NCI-H82 (cell line): Measurements from ENCODE around the gene POU2F3.

Experiments
- DNase-seq: peaks from one replicate; lab custom pipeline; 2025; lab: John Stamatoyannopoulos, UW

The POU2F3 gene

DNA sequence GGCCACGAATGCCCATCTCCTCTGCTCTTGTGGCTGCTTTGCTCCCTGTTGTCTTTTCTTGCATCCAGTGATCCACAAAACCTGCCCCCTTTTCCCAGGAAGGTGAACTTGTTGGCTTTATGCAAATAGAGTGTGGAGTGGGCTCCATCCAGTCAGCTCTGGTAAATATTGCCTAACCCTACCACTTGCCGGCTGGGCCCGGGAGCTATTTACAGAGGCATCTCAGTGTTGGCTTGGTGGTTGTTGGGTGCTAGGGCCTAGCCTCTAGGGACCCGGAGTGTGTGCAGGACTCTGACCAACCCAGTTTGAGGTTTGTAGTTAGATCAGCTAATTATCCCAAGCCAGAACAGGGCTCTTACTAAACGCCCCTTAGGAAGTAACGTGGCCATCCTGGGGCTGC lies 44.3 kb downstream of the POU2F3 start:
- no peak for DNase-seq

DNA sequence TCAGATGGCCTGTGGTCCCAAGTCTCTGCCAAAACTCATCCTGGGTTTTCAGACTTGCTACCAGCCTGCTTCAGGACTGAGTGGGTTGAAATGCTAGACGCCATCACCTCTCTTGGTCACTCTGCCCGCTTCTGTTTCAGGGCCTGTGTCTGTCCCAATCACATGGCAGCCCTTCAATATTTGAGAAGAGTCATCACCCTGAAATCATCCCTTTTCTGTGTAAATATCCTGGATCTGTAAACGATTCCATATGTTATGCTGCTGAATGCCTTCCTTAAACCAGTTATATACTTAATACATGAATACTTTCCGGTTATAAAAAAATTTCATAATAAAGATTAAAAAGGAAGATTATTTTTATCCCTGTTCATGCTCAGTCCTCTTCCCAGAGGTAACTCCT lies 45.3 kb downstream of the POU2F3 start:
- DNase-seq, result no peak

DNA sequence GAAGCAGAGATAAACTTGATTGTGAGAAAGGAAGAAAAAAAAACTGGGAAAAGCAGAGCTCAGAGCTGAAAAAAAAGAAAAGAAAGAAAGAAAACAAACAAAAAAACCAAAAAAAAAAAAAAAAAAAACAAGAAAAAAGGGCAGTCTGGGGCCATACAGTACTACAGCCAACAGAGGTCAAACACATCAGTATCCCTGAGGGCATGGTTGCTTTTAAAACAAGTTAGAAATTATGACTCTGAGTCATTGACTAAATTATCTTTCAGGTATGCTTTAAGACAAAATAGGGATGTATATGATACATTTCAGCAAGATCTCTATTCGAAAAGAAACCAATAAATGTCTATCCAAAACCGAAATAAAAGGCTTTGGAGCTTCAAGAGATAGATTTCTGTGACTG lies 48.1 kb downstream of the POU2F3 start:
- no peak for DNase-seq

DNA sequence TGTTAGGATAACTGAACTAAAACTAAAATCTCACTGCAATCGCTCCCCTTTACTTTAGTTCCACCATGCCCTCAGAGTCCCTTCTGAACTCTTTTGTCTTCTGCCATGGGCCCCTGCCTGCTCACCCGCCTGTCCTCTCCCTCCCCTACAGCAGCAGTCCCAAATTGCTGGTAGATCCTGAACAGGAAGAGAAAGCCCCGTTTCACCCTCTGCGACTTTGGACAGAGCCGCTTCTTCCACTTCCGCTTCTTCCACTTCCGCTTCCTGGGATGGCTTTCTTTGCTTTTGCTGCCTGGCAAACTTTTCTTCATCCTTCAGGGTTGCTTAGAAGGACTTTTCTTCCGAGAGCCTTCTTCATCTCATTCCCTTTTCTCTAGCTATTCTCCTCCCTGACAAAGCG lies 49.5 kb downstream of the POU2F3 start:
- DNase-seq, result no peak

DNA sequence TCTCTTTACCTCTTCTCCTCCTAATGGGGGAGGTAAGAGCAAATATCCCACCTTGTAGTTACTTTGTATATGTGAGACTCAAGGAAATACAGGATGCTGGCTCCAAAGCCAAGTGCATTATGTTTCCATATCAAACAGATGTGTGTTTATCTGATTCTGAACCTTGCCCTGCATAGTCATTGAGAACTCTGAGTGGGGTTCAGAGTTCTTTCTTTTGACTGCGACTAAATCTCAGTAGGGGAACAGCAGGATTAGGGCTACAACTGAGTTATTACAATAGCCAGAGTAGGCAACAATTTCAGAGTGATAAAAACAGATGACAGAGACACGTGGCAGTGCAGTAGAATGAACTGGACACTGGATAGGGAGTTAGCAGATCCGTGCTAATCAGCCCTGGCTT lies 51.0 kb downstream of the POU2F3 start:
- no peak for DNase-seq

DNA sequence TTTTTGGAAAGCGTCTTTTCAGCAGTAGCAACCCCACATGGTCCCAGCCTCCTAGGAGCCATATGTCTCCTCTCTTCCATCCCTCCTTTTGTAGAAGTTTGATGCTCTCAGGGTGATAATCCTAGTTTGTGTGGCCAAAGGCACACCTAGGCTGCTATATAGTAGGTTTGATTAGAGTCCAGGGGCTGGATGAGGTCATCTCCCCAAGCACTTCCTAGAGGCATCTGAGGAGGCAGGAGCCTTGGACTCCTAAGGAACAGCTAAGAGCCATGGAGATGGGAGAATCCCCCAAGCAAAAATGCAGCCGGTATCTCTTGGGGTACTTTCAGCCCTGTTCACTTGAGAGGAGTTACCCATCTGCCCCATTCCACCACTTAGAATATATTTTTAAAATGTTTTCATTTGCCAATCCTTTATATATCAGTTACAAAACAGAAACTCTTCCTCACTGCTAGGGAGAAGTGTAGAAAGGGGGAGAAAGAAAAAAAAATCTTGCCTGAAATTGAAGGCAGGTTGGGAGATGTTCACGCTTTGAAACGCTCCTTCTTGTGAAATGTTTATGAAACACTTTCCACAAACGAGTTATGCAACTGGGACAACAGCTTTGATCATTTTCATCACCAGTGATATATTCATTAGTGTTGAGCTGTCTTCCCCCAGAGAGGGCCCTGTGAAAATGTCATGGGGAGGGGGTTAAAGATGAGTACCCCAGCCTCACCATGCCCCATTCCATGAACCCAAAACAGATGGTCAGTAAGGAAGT lies 53.3 kb downstream of the POU2F3 start:
- DNase-seq, result no peak

DNA sequence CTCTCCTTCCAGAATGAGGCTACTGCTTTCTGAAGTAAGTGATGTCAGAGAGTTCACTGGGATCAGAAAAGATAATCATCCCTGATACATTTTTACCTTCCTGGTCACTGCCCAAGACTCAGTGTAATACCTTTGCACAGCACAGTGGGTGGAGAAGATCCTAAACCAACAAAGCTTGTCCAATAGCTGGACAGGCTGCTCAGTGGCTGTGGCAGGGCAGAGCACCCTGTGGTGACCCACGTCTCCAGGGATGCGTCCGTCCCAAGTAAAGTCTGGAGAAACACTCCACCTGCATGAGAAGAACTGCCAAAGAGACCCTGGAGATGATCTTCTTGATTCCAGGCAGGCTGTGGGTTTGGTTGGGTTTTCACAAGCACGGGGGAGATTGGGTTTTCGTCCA lies 54.2 kb downstream of the POU2F3 start:
- no peak for DNase-seq

DNA sequence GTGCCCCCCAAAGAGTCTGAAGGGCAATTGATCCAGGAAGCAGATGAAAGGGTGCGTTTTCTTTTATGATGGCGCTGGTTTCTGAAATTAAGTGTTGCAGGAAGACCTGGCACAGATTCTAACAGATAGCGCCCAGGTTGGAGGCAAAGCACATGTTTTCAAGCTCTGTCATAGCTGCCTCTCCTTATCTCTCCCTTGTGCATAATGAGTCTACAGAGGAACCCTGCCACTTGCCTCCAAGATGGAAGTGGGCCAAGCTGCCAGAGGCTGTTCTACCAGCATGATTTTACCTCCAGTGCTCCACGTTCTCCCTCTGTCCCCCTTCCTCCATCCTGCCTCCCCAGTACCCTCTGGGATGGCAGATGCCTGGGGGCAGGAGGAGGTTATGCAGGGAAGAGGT lies 55.2 kb downstream of the POU2F3 start:
- no peak for DNase-seq

DNA sequence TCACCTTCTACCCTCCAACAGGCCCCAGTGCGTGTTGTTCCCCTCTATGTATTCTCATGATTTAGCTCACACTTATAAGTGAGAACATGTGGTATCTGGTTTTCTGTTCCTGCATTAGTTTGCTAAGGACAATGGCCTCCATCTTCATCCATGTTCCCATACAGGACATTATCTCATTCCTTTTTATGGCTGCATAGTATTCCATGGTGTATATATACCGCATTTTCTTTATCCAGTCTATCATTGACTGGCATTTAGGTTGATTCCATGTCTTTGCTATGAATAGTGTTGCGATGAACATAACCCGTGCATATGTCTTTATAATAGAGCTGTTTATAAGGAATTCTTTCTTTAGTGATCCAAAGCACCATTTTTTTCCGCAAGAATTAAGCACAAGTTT lies 56.6 kb downstream of the POU2F3 start:
- no peak for DNase-seq

DNA sequence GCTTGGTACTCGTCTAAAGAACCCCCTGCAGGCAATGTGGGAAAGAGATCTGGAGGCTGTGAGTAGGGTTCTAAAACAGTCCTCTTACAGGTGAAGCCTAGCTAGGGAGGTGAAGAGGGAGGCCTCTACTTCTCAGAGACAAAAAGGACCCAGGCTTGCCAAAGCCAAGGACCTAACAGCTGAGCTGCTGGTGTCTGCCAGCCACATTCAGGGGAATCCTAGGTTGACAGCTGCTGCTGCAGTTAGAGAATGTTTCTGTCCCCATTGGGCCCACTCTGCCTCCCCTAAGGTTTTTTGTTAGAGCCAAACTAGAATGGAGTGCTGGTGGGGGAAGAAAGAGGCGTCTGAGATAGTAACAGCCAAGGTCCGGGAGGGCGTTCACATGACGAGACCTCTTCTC lies 58.5 kb downstream of the POU2F3 start:
- no peak for DNase-seq

DNA sequence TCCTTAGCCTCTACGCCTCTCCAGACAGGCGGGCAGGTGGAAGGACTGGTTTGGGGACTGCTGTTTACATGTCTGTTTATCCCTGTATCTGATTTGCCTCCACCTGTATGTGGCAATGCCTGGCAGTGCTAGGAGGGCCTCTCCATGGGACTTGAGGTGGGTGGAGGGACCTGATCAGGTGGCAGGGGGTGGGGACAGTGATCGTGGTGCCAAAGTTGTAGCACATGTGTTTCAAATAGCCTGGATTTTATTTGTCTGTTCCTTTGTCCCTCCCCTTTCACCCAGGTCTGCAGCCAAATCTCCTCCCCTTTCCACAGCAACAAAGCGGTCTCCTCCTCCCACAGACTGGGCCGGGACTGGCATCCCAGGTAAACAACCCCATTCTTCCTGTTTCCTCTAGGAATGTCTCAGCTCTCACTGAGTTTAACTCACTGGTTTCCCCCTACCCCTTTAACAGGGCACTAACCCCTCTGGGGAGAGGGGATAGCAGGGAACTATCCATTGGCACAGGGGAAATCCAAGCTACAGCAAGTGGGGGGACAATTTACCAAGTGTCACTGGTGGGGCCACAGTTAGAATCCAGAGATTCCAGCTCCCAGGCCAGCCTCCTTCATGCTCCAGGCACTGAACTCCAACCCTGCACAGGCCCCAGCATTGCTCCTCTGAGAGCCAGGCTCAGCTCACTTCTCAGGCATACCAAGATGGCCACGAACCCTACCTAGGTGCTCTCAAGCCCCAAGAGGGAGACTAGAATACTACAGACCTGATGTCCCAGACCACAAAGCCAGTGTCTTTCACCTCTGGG lies 62.3 kb downstream of the POU2F3 start:
- no peak for DNase-seq

DNA sequence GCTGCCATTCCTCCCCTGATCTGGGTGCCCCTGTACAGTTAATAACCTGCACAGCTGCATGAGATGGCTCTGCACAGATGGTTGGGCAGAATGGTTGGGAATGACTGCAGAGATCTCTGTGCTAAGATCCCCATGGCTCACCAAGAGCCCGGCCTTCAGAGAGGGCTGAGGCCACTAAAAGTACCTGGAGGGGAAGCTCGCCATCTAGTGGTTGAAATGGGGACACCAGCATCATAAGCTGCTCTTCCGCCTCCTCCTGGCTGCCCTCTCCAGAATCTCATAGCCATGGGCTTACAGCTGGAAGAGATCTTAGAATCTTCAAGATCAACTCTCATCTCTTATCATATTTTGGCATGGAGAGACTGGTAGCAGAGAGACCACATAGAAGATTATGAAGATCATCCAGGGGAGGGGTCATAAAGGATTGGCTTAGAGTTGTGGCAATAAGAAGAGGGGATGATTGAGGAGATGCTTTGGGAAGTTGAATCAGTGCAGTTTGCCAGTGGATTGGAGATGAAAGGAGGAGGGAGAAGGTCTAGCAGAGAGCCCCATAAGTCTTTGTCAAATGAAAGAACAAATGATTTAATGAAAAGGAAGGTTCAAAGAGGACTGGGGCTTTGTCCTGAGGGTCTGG lies 63.2 kb downstream of the POU2F3 start:
- DNase-seq, result peak; percentile 89

DNA sequence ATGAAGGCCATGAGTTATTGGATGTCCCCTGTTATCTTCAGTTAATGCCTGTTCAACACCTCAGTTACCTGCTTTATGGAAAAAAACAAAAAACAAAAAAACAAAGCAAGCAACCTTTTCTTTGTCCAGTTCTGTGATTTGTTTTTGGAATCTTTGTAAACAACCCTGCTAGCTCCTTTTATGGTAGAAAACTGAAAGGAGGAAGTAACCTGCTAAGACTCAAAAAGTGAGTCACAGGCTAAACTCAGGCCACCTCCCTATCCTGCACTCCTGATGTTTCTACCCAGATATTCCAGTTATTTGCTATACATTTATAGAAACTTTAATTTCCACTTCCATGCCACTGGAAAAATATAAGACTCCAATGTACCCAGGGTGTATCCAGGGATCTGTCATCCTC lies 64.6 kb downstream of the POU2F3 start:
- DNase-seq, result no peak

DNA sequence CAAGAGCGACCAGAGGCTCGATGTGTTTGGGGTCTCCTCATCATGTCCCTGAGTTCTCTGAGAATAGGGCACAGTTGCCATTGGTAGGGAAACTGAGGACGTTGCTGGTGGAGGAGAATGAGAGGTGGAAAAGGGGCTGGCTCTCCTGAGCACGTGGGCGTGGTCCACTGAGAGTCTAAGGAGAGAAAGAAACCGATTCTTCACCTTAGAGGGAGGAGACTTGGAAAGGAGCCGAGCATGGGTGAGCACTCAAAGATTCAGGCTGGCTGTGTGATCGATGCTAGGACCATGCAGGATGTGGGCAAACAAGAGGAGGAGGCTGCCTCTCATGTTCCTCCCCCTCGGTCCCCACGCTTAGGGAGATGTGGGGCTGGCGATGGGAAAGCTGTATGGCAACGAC lies 65.3 kb downstream of the POU2F3 start:
- no peak for DNase-seq

DNA sequence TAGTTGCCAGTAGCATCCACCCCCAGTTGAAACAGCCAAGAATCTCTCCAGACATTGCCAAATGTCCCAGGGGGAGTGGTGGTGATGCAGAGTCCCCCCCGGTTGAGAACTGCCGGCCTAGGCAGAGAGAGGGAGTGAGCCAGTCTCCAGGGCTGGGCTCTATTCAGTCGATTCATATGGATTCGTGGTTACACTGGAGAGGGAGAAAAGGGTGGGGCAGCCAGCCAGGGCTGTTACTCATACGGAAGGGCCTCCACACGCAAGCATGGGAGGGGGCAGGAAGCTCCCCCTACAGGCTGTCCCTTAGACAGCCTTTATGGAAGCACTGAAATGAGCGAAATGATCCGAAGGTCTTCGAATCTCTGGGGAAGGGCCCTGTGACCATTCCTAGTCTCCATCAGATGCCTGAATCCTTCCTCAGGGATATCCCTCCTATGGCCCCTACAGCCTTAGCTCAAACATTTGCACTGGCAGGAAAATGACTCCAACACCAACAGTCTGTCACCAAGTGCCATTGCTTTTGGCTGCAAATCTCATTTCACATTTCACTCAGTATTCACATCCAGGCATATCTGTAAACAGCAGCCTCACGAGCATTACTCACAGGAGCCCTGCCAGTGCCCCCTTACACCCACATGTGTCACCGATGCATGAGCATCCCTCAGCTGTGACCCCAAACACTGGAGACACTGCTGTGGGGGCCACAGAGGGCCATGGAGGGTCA lies 66.7 kb downstream of the POU2F3 start:
- DNase-seq, result no peak

DNA sequence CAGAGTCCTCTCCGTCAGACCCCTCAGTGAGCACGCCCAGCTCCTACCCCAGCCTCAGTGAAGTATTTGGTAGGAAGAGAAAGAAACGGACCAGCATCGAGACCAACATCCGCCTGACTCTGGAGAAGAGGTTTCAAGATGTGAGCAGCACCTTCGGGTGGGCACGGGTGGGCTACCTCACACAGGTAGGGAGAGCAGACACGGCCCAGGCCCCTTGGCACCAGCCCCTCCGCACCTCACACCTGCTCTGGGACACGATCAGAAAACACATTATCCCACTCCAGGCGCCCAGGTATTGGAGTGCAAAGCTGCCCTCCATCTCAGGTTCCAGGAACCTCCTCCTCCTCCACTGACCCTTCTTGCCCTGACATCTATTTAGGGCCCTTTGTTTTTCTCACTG lies 67.5 kb downstream of the POU2F3 start:
- DNase-seq, result no peak

DNA sequence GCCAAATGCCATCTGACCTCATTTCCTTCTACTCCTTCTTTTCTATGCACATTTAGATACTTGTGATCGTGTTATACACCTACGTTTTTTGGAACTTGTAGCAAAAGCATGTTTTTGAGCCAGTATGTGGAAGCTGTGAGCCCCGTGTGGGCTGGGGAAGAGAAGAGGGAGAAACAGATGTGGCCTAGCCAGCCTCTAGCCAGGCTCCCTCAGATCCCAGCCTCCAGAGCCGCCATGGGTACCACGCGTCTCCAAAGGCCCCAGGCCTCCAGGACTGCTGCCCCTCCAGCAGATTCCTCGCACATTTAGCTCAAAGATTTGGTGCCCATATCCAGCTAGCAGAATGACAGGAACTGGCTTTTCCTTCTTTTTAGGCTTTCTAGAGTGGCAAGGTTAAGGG lies 68.1 kb downstream of the POU2F3 start:
- DNase-seq, result no peak

DNA sequence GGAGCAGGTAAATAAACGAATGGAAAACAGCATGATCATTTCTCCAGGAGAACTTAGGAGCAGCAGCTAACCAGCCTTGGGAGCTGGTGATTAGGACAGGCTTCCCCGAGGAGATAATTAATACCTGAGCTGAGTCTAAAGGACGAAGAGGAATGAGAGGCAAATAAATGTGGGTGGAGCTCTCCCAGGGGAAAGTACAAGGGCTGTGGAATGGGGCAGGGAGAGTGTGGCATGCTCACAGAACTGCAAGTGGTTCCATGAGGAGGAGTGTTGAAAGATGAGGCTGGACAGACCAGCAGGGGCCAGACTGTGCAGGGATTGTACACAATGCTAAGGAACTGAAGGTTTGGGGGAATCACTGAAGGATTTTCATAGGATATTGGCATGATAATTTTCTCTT lies 70.9 kb downstream of the POU2F3 start:
- DNase-seq, result no peak

DNA sequence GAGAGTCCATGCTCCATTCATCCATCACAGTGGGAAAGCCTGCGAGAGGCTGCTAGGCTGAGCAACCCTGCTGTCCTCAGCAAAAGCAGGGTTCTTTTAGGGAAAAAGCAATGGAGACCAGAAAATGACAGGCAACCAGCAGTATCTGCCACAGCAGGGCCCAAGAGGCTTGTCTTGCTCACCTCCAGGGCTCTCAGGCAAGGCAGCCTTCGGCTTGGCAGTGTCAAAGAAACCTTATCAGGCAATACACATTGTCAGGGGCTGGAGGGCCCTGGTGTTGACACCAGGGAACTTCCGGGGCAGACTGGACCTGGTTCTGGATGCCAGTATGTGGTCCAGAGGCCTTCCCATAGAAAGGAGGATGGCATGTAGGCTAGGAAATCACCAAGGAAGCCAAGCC lies 74.9 kb downstream of the POU2F3 start:
- DNase-seq, result no peak

DNA sequence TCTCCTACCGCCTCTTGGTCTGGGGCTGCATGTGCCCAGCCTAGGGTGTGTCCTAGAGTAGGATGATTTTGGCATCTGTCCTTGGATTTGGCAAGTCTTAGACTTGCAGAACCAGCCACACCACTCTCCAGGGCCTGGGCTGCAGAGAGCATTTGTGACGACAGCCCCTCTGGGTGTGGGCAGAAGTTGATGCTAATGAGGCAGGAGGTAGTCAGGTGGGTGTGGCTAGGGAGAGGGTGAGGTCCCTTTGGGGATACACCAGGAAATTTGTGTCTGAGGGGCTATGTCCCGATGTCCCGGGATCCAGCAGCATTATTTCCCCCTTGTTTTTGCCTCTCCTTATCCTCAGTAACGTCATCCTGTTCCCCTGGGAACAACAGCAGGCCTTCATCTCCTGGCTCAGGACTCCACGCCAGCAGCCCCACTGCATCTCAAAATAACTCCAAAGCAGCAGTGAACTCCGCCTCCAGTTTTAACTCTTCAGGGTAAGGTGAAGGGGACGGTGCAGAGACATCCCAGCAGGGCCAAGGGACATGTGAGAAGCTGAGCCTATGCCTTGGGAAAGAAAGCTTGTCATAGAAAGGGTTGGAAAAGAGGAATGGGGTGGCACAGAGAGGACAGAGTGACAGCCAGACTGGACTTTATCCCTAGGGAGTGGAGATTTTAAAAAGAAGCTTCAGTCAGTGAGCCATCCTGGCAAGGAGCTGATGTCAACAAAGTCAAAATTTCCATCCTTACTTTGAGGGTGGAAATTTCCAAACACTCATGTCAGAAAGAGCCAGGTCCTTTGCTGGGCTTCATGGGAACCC lies 77.1 kb downstream of the POU2F3 start:
- DNase-seq, result peak; percentile 32

DNA sequence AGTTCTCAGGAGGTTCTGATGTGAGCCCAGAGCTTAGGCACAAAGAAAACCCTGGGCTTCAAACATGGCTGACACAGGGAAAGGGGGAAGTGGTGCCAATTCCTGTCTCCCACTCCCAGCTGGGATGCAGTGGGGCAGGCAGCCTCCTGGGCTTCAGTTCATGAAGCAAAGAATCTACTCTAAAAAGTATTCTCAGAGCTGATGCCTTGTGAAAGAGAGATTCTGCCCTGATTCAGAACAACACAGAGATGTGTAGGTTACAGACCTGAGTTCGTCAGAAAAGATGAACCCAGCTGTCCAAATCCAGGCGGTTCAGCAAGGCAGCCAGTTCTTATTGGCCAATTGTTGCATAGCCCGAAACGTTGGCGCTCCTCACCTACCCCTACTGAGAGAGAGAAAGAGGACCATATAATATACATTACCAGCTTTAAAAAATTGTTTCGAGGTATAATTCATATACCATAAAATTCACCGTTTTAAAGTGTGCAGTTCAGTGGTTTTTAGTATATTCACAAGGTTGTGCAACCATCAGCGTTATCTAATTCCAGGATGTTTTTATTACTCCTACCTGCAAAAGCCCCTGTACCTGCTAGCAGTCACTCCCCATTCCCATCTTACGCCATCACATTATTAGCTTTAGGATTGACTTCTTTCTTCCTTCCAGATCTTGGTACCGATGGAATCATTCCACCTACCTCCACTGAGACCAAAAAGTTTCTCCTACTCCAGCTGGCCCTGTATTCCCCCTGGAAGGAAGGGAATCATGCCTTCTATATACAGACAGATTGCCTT lies 77.9 kb downstream of the POU2F3 start:
- DNase-seq, result no peak
